NT2/D1 (cell line): Measurements from ENCODE around the gene TMCC1.
"Not testable (repeated sequence)": the region's sequence is repeated elsewhere in the genome, so short reads cannot be mapped to it uniquely, and the experiment has no call there.

Experiments used
- DNase-seq: peaks from one replicate; pipeline ENCODE4 v3.0.0-alpha.2; 2011; ENCODE audit warnings: low read depth, low spot score
- H3K27me3 ChIP-seq: 2 replicates; pipeline ENCODE4 v1.6.0; 2011; ENCODE audit warnings: mild to moderate bottlenecking; ENCODE audit not compliant: insufficient read length, insufficient read depth
- H3K36me3 ChIP-seq: 2 replicates; pipeline ENCODE4 v1.6.1; 2011; ENCODE audit warnings: mild to moderate bottlenecking, low read length, mixed read lengths; ENCODE audit not compliant: insufficient read depth, insufficient read length
- H3K4me1 ChIP-seq: 2 replicates; pipeline ENCODE4 v1.5.1; 2011; ENCODE audit not compliant: insufficient read depth, insufficient read length
- H3K4me3 ChIP-seq: 2 replicates; pipeline ENCODE4 v1.5.1; 2011; ENCODE audit warnings: low read depth; ENCODE audit not compliant: insufficient read length
- H3K9ac ChIP-seq: 2 replicates; pipeline ENCODE4 v1.6.0; 2011; ENCODE audit warnings: low read depth; ENCODE audit not compliant: insufficient read length
- H3K9me3 ChIP-seq: 2 replicates; pipeline ENCODE4 v1.5.1; 2011; ENCODE audit warnings: mild to moderate bottlenecking, low read length; ENCODE audit not compliant: insufficient read depth
- SUZ12 ChIP-seq: IDR thresholded peaks from 2 replicates; pipeline ENCODE4 v1.6.1; 2011; ENCODE audit not compliant: insufficient read length, insufficient read depth; ENCODE audit errors: extremely low read depth
- YY1 ChIP-seq: IDR thresholded peaks from 2 replicates; pipeline ENCODE4 v1.6.1; 2011; ENCODE audit not compliant: insufficient read length, insufficient read depth
- ZNF274 ChIP-seq: IDR thresholded peaks from 2 replicates; pipeline ENCODE4 v1.6.1; 2011; ENCODE audit warnings: mild to moderate bottlenecking, low read depth, low read length

TMCC1 gene

DNA sequence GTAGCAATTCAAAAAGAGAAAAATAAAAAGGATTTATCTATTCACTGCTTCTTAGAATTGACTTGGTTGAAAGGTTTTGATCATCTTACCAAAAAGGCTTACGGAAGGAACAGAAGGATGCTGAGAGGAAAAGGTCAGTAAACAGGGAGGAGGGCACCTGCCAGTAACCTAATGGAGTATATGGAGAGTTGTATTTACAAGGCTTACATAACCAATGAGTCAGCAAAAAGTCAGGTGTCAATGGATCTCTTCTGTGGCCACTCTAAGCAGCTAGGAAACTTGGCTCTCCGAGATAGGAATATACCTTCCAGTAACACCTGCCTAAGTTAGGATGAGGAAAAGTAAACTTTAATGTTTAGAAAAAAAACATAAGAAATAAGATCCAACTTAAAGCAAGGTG is 206.6 kb downstream of the TMCC1 start:
- Histone ChIP-seq H3K27me3 (no peaks in the 10 kb centered on the region), H3K9ac (no peak overlapping the region), H3K4me1 (no peaks in the 10 kb centered on the region), H3K36me3 (no peaks in the 10 kb centered on the region), H3K9me3 (no peaks in the 10 kb centered on the region), H3K4me3 (no peak overlapping the region)
- DNase-seq = no peak
- no peak for TF ChIP-seq SUZ12
- TF ChIP-seq ZNF274 = no peak
- TF ChIP-seq YY1 = no peak

DNA sequence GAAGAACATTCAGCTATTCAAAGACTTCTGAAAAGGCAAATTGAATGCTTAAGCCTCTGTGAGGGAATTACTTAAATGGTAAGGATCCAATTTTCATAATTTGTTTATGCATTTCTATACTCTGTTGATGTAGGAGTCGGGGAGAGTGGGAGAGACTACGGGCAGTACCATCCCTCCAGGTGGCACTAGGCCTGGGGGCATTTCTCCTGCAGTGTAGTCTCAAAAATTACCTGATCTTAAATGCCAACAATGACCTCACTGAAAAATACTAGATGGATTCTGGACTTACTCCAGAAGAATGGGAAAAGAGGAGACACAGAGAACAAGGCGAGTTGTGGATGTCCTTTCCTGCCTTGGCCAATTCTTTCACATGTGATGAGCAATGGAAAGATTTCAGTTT is 209.2 kb downstream of the TMCC1 start:
- Histone ChIP-seq H3K9ac (no peak overlapping the region), H3K4me3 (no peak overlapping the region), H3K9me3 (no peaks in the 10 kb centered on the region), H3K27me3 (no peaks in the 10 kb centered on the region), H3K4me1 (no peaks in the 10 kb centered on the region), H3K36me3 (no peaks in the 10 kb centered on the region)
- no peak for TF ChIP-seq ZNF274
- no peak for TF ChIP-seq YY1
- TF ChIP-seq SUZ12 = no peak
- DNase-seq = no peak

DNA sequence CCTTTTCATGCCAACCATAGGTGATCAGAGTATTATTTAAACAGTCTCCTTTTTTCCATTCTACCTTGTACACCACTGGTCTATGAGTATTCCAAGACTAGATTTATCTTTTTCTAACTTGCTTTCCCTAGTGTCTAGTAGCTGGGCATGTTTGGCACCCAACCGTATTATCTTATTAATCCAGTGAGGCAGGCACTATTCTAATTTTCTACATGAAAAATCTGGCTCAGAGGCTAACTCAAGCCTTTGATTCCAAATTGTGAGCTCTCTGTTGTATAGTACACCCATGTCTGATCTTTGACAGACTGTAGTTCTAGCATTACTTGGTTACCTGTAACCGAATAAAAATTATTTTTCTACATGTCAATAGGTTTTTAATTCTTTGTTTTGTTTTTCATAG is 210.3 kb downstream of the TMCC1 start:
- no peak overlapping the region for H3K9ac ChIP-seq
- no peak for TF ChIP-seq SUZ12
- TF ChIP-seq YY1 = no peak
- H3K4me1 ChIP-seq = no peaks in the 10 kb centered on the region

DNA sequence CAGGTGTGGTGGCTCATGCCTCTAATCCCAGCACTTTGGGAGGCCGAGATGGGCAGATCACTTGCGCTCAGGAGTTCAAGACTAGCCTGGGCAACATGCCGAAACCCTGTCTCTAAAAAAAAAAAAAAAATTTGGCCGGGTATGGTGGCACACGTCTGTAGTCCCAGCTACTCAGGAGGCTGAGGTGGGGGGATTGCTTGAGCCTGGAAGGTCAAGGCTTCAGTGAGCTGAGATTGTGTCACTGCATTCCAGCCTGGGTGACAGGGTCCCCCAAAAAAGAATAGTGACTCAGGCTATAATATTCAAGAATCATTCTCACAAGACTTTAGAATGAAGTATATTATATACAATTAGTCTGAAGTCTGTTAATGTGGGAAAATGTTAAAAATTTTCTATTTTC is 216.5 kb downstream of the TMCC1 start:
- TF ChIP-seq SUZ12 (no peak), YY1 (no peak), ZNF274 (no peak)
- Histone ChIP-seq H3K9ac (no peak overlapping the region), H3K4me1 (no peaks in the 10 kb centered on the region), H3K27me3 (no peaks in the 10 kb centered on the region), H3K36me3 (no peaks in the 10 kb centered on the region), H3K9me3 (no peaks in the 10 kb centered on the region), H3K4me3 (no peak overlapping the region)
- DNase-seq = no peak

More for the DNA sequence above, 210.3 kb downstream of the TMCC1 start:
- H3K27me3 ChIP-seq = no peaks in the 10 kb centered on the region
- no peaks in the 10 kb centered on the region for H3K9me3 ChIP-seq
- no peaks in the 10 kb centered on the region for H3K36me3 ChIP-seq
- no peak overlapping the region for H3K4me3 ChIP-seq
- no peak for DNase-seq

DNA sequence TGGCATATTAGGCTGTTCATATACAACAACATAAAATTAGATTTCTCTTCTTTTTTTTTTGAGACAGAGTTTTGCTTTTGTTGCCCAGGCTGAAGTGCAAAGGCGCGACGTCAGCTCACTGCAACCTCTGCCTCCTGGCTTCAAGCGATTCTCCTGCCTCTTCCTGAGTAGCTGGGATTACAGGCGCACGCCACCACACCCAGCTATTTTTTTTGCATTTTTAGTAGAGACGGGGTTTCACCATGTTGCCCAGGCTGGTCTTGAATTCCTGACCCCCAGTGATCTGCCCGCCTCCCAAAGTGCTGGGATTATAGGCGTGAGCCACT is 218.8 kb downstream of the TMCC1 start:
- H3K36me3 ChIP-seq = peaks cover 14% of the 10 kb centered on the region
- H3K27me3 ChIP-seq, H3K9me3 ChIP-seq, H3K9ac ChIP-seq, H3K4me3 ChIP-seq, DNase-seq, H3K4me1 ChIP-seq: not testable (repeated sequence)

DNA sequence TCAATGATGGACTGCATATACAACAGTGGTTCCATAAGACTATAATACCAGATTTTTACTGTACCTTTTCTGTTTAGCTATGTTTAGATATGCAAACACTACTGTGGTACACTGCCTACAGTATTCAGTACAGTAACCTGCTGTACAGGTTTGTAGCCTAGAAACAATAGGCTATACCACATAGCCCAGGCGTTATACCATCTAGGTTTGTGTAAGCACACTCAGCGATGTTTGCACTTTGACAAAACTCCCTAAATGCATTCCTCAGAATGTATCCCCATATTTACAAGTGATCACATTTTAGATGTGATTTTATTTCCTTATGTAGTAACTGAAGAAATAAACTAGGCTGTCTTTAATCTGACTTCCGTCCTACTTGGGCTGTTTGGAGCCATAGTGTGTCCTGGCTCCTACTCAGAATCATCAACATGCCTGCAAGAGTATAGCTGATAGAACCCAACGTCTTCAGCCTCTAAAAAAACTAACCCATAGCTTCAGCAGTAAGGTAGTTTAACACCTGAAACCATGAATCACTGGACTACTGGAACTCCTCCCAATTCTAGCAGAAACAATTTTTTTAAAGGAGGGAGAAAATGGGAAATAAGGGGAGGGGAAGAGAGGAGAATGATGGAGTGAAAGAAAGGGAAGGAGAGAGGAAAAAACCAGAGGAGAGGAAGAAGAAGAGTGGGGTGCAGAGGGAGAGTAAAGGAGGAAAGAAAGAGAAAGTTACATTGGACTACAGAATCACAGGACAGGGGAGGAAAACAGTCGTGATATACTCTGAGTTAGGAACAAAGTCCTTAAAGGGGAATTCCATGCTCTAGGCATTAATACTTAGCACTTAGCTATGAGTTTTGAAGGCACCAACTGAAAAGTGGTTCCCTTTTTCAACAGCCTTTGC is 219.4 kb downstream of the TMCC1 start:
- no peak overlapping the region for H3K9ac ChIP-seq
- H3K4me3 ChIP-seq = no peak overlapping the region
- H3K36me3 ChIP-seq = peaks cover 15% of the 10 kb centered on the region
- H3K9me3 ChIP-seq = no peaks in the 10 kb centered on the region
- H3K4me1 ChIP-seq = no peaks in the 10 kb centered on the region
- DNase-seq = no peak
- TF ChIP-seq ZNF274 = no peak
- no peak for TF ChIP-seq SUZ12
- TF ChIP-seq YY1 = no peak
- H3K27me3 ChIP-seq = no peaks in the 10 kb centered on the region

DNA sequence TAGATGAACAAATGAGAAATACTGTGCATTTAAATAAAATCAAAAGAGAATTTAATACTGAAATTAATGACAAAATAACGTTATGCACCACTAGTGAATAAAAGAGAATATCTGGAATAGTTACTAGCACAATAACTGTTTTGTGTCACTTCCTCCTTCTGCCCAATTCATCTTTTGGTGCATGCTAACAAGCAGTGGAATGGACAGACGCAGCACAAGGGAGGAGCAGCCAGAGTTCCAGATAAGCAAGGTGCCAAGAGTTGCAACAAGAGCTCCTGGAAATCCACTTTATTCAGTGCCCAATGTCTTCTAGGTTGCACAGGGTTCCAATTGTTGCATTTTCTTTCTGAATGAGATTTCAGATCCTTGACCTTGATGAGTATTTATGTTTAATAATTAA is 220.5 kb downstream of the TMCC1 start:
- peaks cover 15% of the 10 kb centered on the region for H3K36me3 ChIP-seq
- no peak for DNase-seq
- TF ChIP-seq ZNF274 = no peak
- TF ChIP-seq SUZ12 = no peak
- no peak for TF ChIP-seq YY1
- H3K9me3 ChIP-seq = no peaks in the 10 kb centered on the region
- H3K27me3 ChIP-seq = no peaks in the 10 kb centered on the region
- no peak overlapping the region for H3K4me3 ChIP-seq
- H3K9ac ChIP-seq = no peak overlapping the region
- H3K4me1 ChIP-seq = no peaks in the 10 kb centered on the region

DNA sequence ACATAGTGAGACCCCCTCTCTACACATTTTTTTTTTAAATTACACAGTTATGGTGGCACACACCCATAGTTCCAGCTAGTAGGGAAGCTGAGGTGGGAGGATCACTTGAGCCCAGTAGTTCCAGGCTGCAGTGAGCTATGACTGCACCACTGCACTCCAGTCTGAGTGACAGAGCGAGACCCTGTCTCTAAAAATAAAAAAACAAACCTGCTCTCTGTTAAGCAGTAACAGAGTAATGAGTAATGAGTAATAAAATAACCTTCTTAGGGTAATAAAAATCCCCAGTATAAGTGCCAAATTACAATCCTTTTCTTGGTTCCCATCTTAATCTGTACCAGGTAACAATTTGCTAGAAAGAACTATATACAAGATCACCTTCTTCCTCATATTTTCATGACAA is 221.1 kb downstream of the TMCC1 start:
- Histone ChIP-seq H3K9ac (no peak overlapping the region), H3K4me1 (no peaks in the 10 kb centered on the region), H3K36me3 (peaks cover 15% of the 10 kb centered on the region), H3K27me3 (no peaks in the 10 kb centered on the region), H3K4me3 (no peak overlapping the region), H3K9me3 (no peaks in the 10 kb centered on the region)
- DNase-seq = no peak
- no peak for TF ChIP-seq ZNF274
- no peak for TF ChIP-seq YY1
